Left ventricle myocardium superior (tissue), 1 donor: ENCODE data around the gene TCFL5. TPM values are rescaled to one million over a fixed set of nuclear protein-coding genes. Genes with fewer than 3 reads are reported as not detected.
A peak's percentile ranks its signal among the peaks of the same experiment; 100 is the strongest.

ENCODE experiments used
- ATAC-seq: fragments of 200-7000 bp; cut with Tn5 transposase; one replicate; pipeline ENCODE4 v1.9.1; 2020; ENCODE audit warnings: mild to moderate bottlenecking, moderate library complexity
- DNase-seq: peaks from one replicate; pipeline ENCODE4 v3.0.0-alpha.2; 2020
- intact Hi-C: fragments of 100-400 bp; cut with micrococcal nuclease; formaldehyde crosslinking; loops from one replicate; pipeline ENCODE4 v1.11.0; 2022
- total RNA-seq: library from RNA; stranded (reverse); fragmentation: NEBNext Ultra II Directional; extraction: Animal tissue kit (Norgen Biotek cat#: 25700); gene quantifications from one replicate; pipeline ENCODE4 v1.2.1, GENCODE V29; 2021
- donor health status: DM: no; HTN: yes; CAD: no; lungs with severe emphysema.

Gene TCFL5
- total RNA-seq, 1 donor from 2014 or later: 6.1 TPM

- DNase-seq (peak; percentile 72), ATAC-seq (peak; percentile 26)
- intact Hi-C loops: no loop called here
Observed at GRCh38 chr20:62795023-62795761, 66.4 kb downstream of the TCFL5 start.

GRCh38 chr20:62794007-62794724 is 67.5 kb downstream of the TCFL5 start:
- DNase-seq (peak; percentile 98), ATAC-seq (peak; percentile 90)
- intact Hi-C loops: no loop called here

GRCh38 chr20:62793757-62794006 is 67.9 kb downstream of the TCFL5 start:
- no peak for ATAC-seq
- intact Hi-C loops: no loop called here
- DNase-seq: no peak

GRCh38 chr20:62792940-62793756 is 68.5 kb downstream of the TCFL5 start:
- no peak for DNase-seq

GRCh38 chr20:62792182-62792939 is 69.3 kb downstream of the TCFL5 start:
- intact Hi-C loops: no loop called here
- DNase-seq (no peak), ATAC-seq (no peak)

More at GRCh38 chr20:62792940-62793756, 68.5 kb downstream of the TCFL5 start:
- no peak for ATAC-seq
- intact Hi-C loops: no loop called here

- ATAC-seq (no peak), DNase-seq (peak; percentile 82)
- intact Hi-C loops: no loop called here
Observed at GRCh38 chr20:62791301-62792181, 70.1 kb downstream of the TCFL5 start.

Other genes starting within 250 kb of the TCFL5 start
- gene SLCO4A1, start 219.3 kb downstream of the TCFL5 start, total RNA-seq: 9.4 TPM
- not detected for gene NTSR1, start 153.0 kb downstream of the TCFL5 start, total RNA-seq
- gene MRGBP, start 65.3 kb downstream of the TCFL5 start, total RNA-seq: 11.1 TPM
- gene OGFR, start 57.0 kb downstream of the TCFL5 start, total RNA-seq: 21.0 TPM
- gene COL9A3, start 44.8 kb downstream of the TCFL5 start, total RNA-seq: 2.9 TPM
- gene DIDO1, start 64.7 kb upstream of the TCFL5 start, total RNA-seq: 38.3 TPM
- 16.1 TPM for gene GID8, start 76.3 kb upstream of the TCFL5 start, total RNA-seq
- 1.5 TPM for gene SLC17A9, start 90.9 kb upstream of the TCFL5 start, total RNA-seq
- not detected for gene BHLHE23, start 145.1 kb upstream of the TCFL5 start, total RNA-seq